ENCODE results near the gene CD99. TPM values are rescaled to one million over a fixed set of nuclear protein-coding genes. Genes with fewer than 3 reads are reported as not detected.

Gene CD99
- total RNA-seq, 2 donors from 2014 or later: 126 to 183 TPM

GRCh38 chrX:2656257-2656836 is 34.7 kb upstream of the CD99 start:
- TF ChIP-seq CTCF (IDR thresholded peaks at IDR 0.05) (no peak), POLR2A (IDR thresholded peaks at IDR 0.05) (no peak)
- H3K4me3 ChIP-seq: no peak overlapping the region
- no peaks in the 10 kb centered on the region for H3K27me3 ChIP-seq
- intact Hi-C loops (cut with DNase I): no loop called here
- H3K36me3 ChIP-seq (replicated peaks in 1 of 2; ENCODE audit: insufficient read depth in 1 of 2, low read depth in 2 of 2): no peaks in the 10 kb centered on the region
- peaks cover 11% of the 10 kb centered on the region for H3K4me1 ChIP-seq
- ATAC-seq: no peak
- H3K27ac ChIP-seq: no peak overlapping the region
- H3K9me3 ChIP-seq: no peaks in the 10 kb centered on the region
- no peak for DNase-seq
- WGBS, 2 donors: 83 to 92% methylated on average over 7 of the region's 7 CpGs

- no peak for TF ChIP-seq POLR2A (IDR thresholded peaks at IDR 0.05)
- no peak for TF ChIP-seq CTCF (IDR thresholded peaks at IDR 0.05)
- Histone ChIP-seq H3K4me1 (peaks cover 11% of the 10 kb centered on the region), H3K9me3 (no peaks in the 10 kb centered on the region), H3K4me3 (no peak overlapping the region), H3K36me3 (replicated peaks in 1 of 2; ENCODE audit: insufficient read depth in 1 of 2, low read depth in 2 of 2) (no peaks in the 10 kb centered on the region), H3K27me3 (no peaks in the 10 kb centered on the region), H3K27ac (no peak overlapping the region)
- WGBS, 2 donors: 83 to 85% methylated on average over 6 of the region's 6 CpGs
- no peak for DNase-seq
- ATAC-seq: no peak
- intact Hi-C loops (cut with DNase I): no loop called here
Measured at GRCh38 chrX:2657532-2658113, 33.5 kb upstream of the CD99 start.

GRCh38 chrX:2658585-2659292 is 32.4 kb upstream of the CD99 start:
- H3K4me3 ChIP-seq: no peak overlapping the region
- H3K27me3 ChIP-seq: no peaks in the 10 kb centered on the region
- ATAC-seq (no peak), DNase-seq (no peak)
- intact Hi-C loops (cut with DNase I): no loop called here
- no peaks in the 10 kb centered on the region for H3K36me3 ChIP-seq (replicated peaks in 1 of 2; ENCODE audit: insufficient read depth in 1 of 2, low read depth in 2 of 2)
- 74 to 78% methylated on average over 5 of the region's 5 CpGs for WGBS, 2 donors
- H3K4me1 ChIP-seq: peaks cover 11% of the 10 kb centered on the region
- H3K27ac ChIP-seq: no peak overlapping the region
- no peak for TF ChIP-seq POLR2A (IDR thresholded peaks at IDR 0.05)
- TF ChIP-seq CTCF (IDR thresholded peaks at IDR 0.05): no peak
- no peaks in the 10 kb centered on the region for H3K9me3 ChIP-seq

- H3K9me3 ChIP-seq: no peaks in the 10 kb centered on the region
- TF ChIP-seq CTCF (IDR thresholded peaks at IDR 0.05) (no peak), POLR2A (IDR thresholded peaks at IDR 0.05) (no peak)
- H3K27me3 ChIP-seq: no peaks in the 10 kb centered on the region
- peaks cover 13% of the 10 kb centered on the region for H3K4me1 ChIP-seq
- 78 to 79% methylated on average over 5 of the region's 5 CpGs for WGBS, 2 donors
- DNase-seq (no peak), ATAC-seq (no peak)
- H3K4me3 ChIP-seq: no peak overlapping the region
- H3K27ac ChIP-seq: no peak overlapping the region
- H3K36me3 ChIP-seq (replicated peaks in 1 of 2; ENCODE audit: insufficient read depth in 1 of 2, low read depth in 2 of 2): no peaks in the 10 kb centered on the region
- intact Hi-C loops (cut with DNase I): no loop called here
Measured at GRCh38 chrX:2662586-2662985, 28.5 kb upstream of the CD99 start.

Measured in body of pancreas (tissue), 4 donors.